OCI-LY7 (cell line): Measurements from ENCODE around the gene MKNK1. TPM values are rescaled to one million over a fixed set of nuclear protein-coding genes. Genes with fewer than 3 reads are reported as not detected.

Experiments used
- BruUV-seq: library from RNA; stranded (reverse); fragments of 400-500 nt; replicated peaks from 2 replicates; lab custom pipeline; 2021; lab: Mats Ljungman, UMichigan
- CTCF ChIA-PET: fragments of 300-600 bp; sonication (Branson Sonifier 250); formaldehyde crosslinking; loops from one replicate; lab custom pipeline; 2022; ENCODE audit warnings: antibody characterized with exemption; ENCODE audit not compliant: unreplicated experiment; lab: Charles Lee
- POLR2A ChIA-PET: fragments of 300-600 bp; sonication (Branson Sonifier 250); formaldehyde crosslinking; loops from one replicate; lab custom pipeline; 2022; ENCODE audit warnings: antibody characterized with exemption; lab: Charles Lee
- DNase-seq: peaks from one replicate; pipeline ENCODE4 v3.0.0-alpha.2; 2015; ENCODE audit warnings: low spot score
- H2AFZ ChIP-seq: fragments of 200-600 bp; sonication (generic), shearing (Covaris generic); 2 replicates; pipeline ENCODE4 v1.6.1; 2014; ENCODE audit warnings: mild to moderate bottlenecking, antibody characterized with exemption, low read length, moderate library complexity
- H3K27ac ChIP-seq: fragments of 200-600 bp; sonication (generic); 2 replicates; pipeline ENCODE4 v1.5.1; 2014; ENCODE audit warnings: mixed run types, low read depth, mild to moderate bottlenecking, moderate library complexity, low read length, inconsistent platforms; ENCODE audit not compliant: poor library complexity, severe bottlenecking
- H3K36me3 ChIP-seq: fragments of 200-600 bp; sonication (generic); 2 replicates; pipeline ENCODE4 v1.6.1; 2014; ENCODE audit warnings: mild to moderate bottlenecking, antibody characterized with exemption, low read length, moderate library complexity, mixed read lengths; ENCODE audit not compliant: insufficient read depth
- H3K4me1 ChIP-seq: fragments of 200-600 bp; sonication (generic); 2 replicates; pipeline ENCODE4 v1.5.1; 2014; ENCODE audit warnings: mild to moderate bottlenecking, low read length; ENCODE audit not compliant: insufficient read depth, poor library complexity, severe bottlenecking
- H3K4me2 ChIP-seq: fragments of 200-600 bp; sonication (generic); 2 replicates; pipeline ENCODE4 v1.6.1; 2014; ENCODE audit warnings: mild to moderate bottlenecking, low read length
- H3K4me3 ChIP-seq: fragments of 200-600 bp; sonication (generic); 2 replicates; pipeline ENCODE4 v1.5.1; 2014; ENCODE audit warnings: mild to moderate bottlenecking, low read depth, low read length; ENCODE audit not compliant: poor library complexity, severe bottlenecking
- H3K79me2 ChIP-seq: fragments of 200-600 bp; sonication (generic); 2 replicates; pipeline ENCODE4 v1.6.1; 2016; ENCODE audit warnings: low read depth, mild to moderate bottlenecking, low read length, moderate library complexity, mixed read lengths; ENCODE audit not compliant: insufficient read depth
- H3K9me2 ChIP-seq: fragments of 200-600 bp; sonication (generic); 2 replicates; pipeline ENCODE4 v1.6.1; 2016; ENCODE audit warnings: mild to moderate bottlenecking, low read length, mixed read lengths; ENCODE audit not compliant: insufficient read depth
- H3K9me3 ChIP-seq: fragments of 200-600 bp; sonication (generic); 2 replicates; pipeline ENCODE4 v1.6.1; 2014; ENCODE audit warnings: mild to moderate bottlenecking, mixed run types, low read length, mixed read lengths
- H4K20me1 ChIP-seq: fragments of 200-600 bp; sonication (generic); 2 replicates; pipeline ENCODE4 v1.6.1; 2014; ENCODE audit warnings: mild to moderate bottlenecking, antibody characterized with exemption, low read length, moderate library complexity, mixed read lengths; ENCODE audit not compliant: insufficient read depth
- CTCF ChIP-seq: fragments of 200-600 bp; sonication (generic); conservative IDR thresholded peaks from 2 replicates; pipeline ENCODE4 v1.5.1; 2014; ENCODE audit warnings: mild to moderate bottlenecking, antibody characterized with exemption, low read length, moderate library complexity, mixed read lengths
- EZH2phosphoT487 ChIP-seq: fragments of 200-600 bp; sonication (generic); IDR thresholded peaks from 2 replicates; pipeline ENCODE4 v1.6.1; 2018; ENCODE audit warnings: low read depth, borderline replicate concordance, mild to moderate bottlenecking, mixed run types, antibody characterized with exemption, low read length, moderate library complexity, mixed read lengths
- intact Hi-C: fragments of 100-400 bp; cut with micrococcal nuclease; formaldehyde crosslinking; loops from one replicate; pipeline ENCODE4 v1.10.0; 2022; ENCODE audit not compliant: unreplicated experiment
- total RNA-seq, 2 experiments: library from RNA; depleted of rRNA in 1 of 2; stranded (reverse); fragments of >200 nt in 1 of 2; shearing (Covaris generic) in 1 of 2; gene quantifications; 2 replicates each; pipeline ENCODE4 v1.2.3, GENCODE V29; 2014 to 2022

MKNK1 gene
- total RNA-seq, 2 experiments from 2014 or later = 11.5 to 24.0 TPM

- Histone ChIP-seq H2AFZ (no peak overlapping the region), H3K79me2 (no peaks in the 10 kb centered on the region), H3K4me3 (no peak overlapping the region), H3K4me2 (no peak overlapping the region), H3K36me3 (no peaks in the 10 kb centered on the region), H3K9me3 (no peaks in the 10 kb centered on the region), H4K20me1 (no peaks in the 10 kb centered on the region), H3K27ac (no peak overlapping the region), H3K9me2 (no peaks in the 10 kb centered on the region), H3K4me1 (no peaks in the 10 kb centered on the region)
- intact Hi-C loops = no loop called here
- TF ChIP-seq EZH2phosphoT487 (no peak), CTCF (no peak)
- DNase-seq = no peak
- CTCF ChIA-PET = no interaction called here
- no TSS peak for BruUV-seq
- POLR2A ChIA-PET = no interaction called here
These were observed 93.1 kb downstream of the MKNK1 start for GRCh38 chr1:46510998-46511365.

GRCh38 chr1:46510341-46510997 lies 93.6 kb downstream of the MKNK1 start:
- no peak for DNase-seq
- Histone ChIP-seq H2AFZ (no peak overlapping the region), H3K4me1 (no peaks in the 10 kb centered on the region), H3K9me3 (no peaks in the 10 kb centered on the region), H3K9me2 (no peaks in the 10 kb centered on the region), H3K27ac (no peak overlapping the region), H3K36me3 (no peaks in the 10 kb centered on the region), H3K4me3 (no peak overlapping the region), H4K20me1 (no peaks in the 10 kb centered on the region), H3K4me2 (no peak overlapping the region), H3K79me2 (no peaks in the 10 kb centered on the region)
- TF ChIP-seq CTCF (no peak), EZH2phosphoT487 (no peak)
- ChIA-PET POLR2A (no interaction called here), CTCF (no interaction called here)
- BruUV-seq = no TSS peak
- intact Hi-C loops = no loop called here

- H3K36me3 ChIP-seq = no peaks in the 10 kb centered on the region
- H3K9me2 ChIP-seq = no peaks in the 10 kb centered on the region
- no peak overlapping the region for H3K4me3 ChIP-seq
- H3K4me1 ChIP-seq = no peaks in the 10 kb centered on the region
- no peak overlapping the region for H3K27ac ChIP-seq
- CTCF ChIA-PET = no interaction called here
- no peak overlapping the region for H2AFZ ChIP-seq
- no peak for TF ChIP-seq CTCF
- no peak for TF ChIP-seq EZH2phosphoT487
- intact Hi-C loops = no loop called here
- no peaks in the 10 kb centered on the region for H3K79me2 ChIP-seq
- BruUV-seq = no TSS peak
- no peaks in the 10 kb centered on the region for H4K20me1 ChIP-seq
- DNase-seq = no peak
- POLR2A ChIA-PET = no interaction called here
- no peaks in the 10 kb centered on the region for H3K9me3 ChIP-seq
- no peak overlapping the region for H3K4me2 ChIP-seq
These were observed 95.3 kb downstream of the MKNK1 start for GRCh38 chr1:46508757-46509156.

Other genes with a start within 250 kb of the MKNK1 start
- 20.1 and 25.4 TPM in 2 replicates for gene FAAH, start 210.0 kb downstream of the MKNK1 start, total RNA-seq (2014; rRNA removed; shearing (Covaris generic))
- gene FAAH, start 210.0 kb downstream of the MKNK1 start, total RNA-seq (2022) = 21.9 and 24.8 TPM in 2 replicates
- not detected in 2 replicates for gene DMBX1, start 114.4 kb downstream of the MKNK1 start, total RNA-seq (2014; rRNA removed; shearing (Covaris generic))
- gene DMBX1, start 114.4 kb downstream of the MKNK1 start, total RNA-seq (2022) = not detected in 2 replicates
- gene KNCN, start 52.6 kb downstream of the MKNK1 start, total RNA-seq (2014; rRNA removed; shearing (Covaris generic)) = not detected in 2 replicates
- not detected in 2 replicates for gene KNCN, start 52.6 kb downstream of the MKNK1 start, total RNA-seq (2022)
- gene MOB3C, start 12.5 kb upstream of the MKNK1 start, total RNA-seq (2014; rRNA removed; shearing (Covaris generic)) = 2.0 and 2.7 TPM in 2 replicates
- 3.8 and 3.9 TPM in 2 replicates for gene MOB3C, start 12.5 kb upstream of the MKNK1 start, total RNA-seq (2022)
- 37.1 and 38.3 TPM in 2 replicates for gene ATPAF1, start 64.1 kb upstream of the MKNK1 start, total RNA-seq (2014; rRNA removed; shearing (Covaris generic))
- 32.3 and 33.3 TPM in 2 replicates for gene ATPAF1, start 64.1 kb upstream of the MKNK1 start, total RNA-seq (2022)
- not detected in 2 replicates for gene TEX38, start 67.6 kb upstream of the MKNK1 start, total RNA-seq (2014; rRNA removed; shearing (Covaris generic))
- gene TEX38, start 67.6 kb upstream of the MKNK1 start, total RNA-seq (2022) = not detected in 2 replicates
- 24.8 and 29.9 TPM in 2 replicates for gene EFCAB14, start 114.8 kb upstream of the MKNK1 start, total RNA-seq (2014; rRNA removed; shearing (Covaris generic))
- gene EFCAB14, start 114.8 kb upstream of the MKNK1 start, total RNA-seq (2022) = 38.3 and 38.8 TPM in 2 replicates
- not detected in 2 replicates for gene CYP4B1, start 194.8 kb upstream of the MKNK1 start, total RNA-seq (2014; rRNA removed; shearing (Covaris generic))
- gene CYP4B1, start 194.8 kb upstream of the MKNK1 start, total RNA-seq (2022) = not detected in 2 replicates